ENCODE results near the gene CCDC201.

- TF ChIP-seq POLR2AphosphoS5 (IDR thresholded peaks at IDR 0.05): no peak
- no peak for TF ChIP-seq CTCF (IDR thresholded peaks at IDR 0.05)
- no peak for TF ChIP-seq POLR2A (IDR thresholded peaks at IDR 0.05)
- no peak for TF ChIP-seq EP300 (IDR thresholded peaks at IDR 0.05)
Observed at GRCh38 chr7:45911311-45911710, 38.4 kb upstream of the CCDC201 start.

All from sigmoid colon (tissue), 4 donors.